ENCODE data around the gene LRBA.

LRBA gene

GRCh38 chr4:150315691-150316090 lies 699.4 kb downstream of the LRBA start:
- no peak overlapping the region for H3K4me2 ChIP-seq (ENCODE audit: low read length)
- no peaks in the 10 kb centered on the region for H4K20me1 ChIP-seq (ENCODE audit: control insufficient read depth, insufficient read depth, low read depth, low read length)
- no peak for TF ChIP-seq CTCF (IDR thresholded peaks at IDR 0.05; ENCODE audit: low read depth, low read length, poor library complexity, severe bottlenecking)
- TF ChIP-seq EZH2phosphoT487 (IDR thresholded peaks at IDR 0.05; ENCODE audit: borderline replicate concordance, low read length): no peak
- H3F3A ChIP-seq (ENCODE audit: control insufficient read depth, insufficient read depth): no peaks in the 10 kb centered on the region
- H3K79me2 ChIP-seq (ENCODE audit: control insufficient read depth, low read length): no peaks in the 10 kb centered on the region
- no peaks in the 10 kb centered on the region for H3K4me1 ChIP-seq (ENCODE audit: control insufficient read depth, low read length)
- H3K4me3 ChIP-seq (ENCODE audit: low read length): no peak overlapping the region
- H3K27ac ChIP-seq (ENCODE audit: low read depth, low read length): no peak overlapping the region
- no peaks in the 10 kb centered on the region for H3K36me3 ChIP-seq (ENCODE audit: control insufficient read depth, low read length)
- no peaks in the 10 kb centered on the region for H3K27me3 ChIP-seq (ENCODE audit: control insufficient read depth, low read length)
- no peaks in the 10 kb centered on the region for H3K9me3 ChIP-seq (ENCODE audit: control insufficient read depth, insufficient read depth, low read length)
- no peaks in the 10 kb centered on the region for H3K9me2 ChIP-seq (replicated peaks; ENCODE audit: control insufficient read depth, low read length)

- no peaks in the 10 kb centered on the region for H3K79me2 ChIP-seq (ENCODE audit: control insufficient read depth, low read length)
- H4K20me1 ChIP-seq (ENCODE audit: control insufficient read depth, insufficient read depth, low read depth, low read length): no peaks in the 10 kb centered on the region
- no peaks in the 10 kb centered on the region for H3K27me3 ChIP-seq (ENCODE audit: control insufficient read depth, low read length)
- no peak overlapping the region for H3K4me2 ChIP-seq (ENCODE audit: low read length)
- no peaks in the 10 kb centered on the region for H3K9me3 ChIP-seq (ENCODE audit: control insufficient read depth, insufficient read depth, low read length)
- TF ChIP-seq EZH2phosphoT487 (IDR thresholded peaks at IDR 0.05; ENCODE audit: borderline replicate concordance, low read length) (no peak), CTCF (IDR thresholded peaks at IDR 0.05; ENCODE audit: low read depth, low read length, poor library complexity, severe bottlenecking) (no peak)
- 0 out of 2 replicates have a peak, but pooled peaks cover under 1% of the 10 kb centered on the region for H3K36me3 ChIP-seq (ENCODE audit: control insufficient read depth, low read length)
- H3F3A ChIP-seq (ENCODE audit: control insufficient read depth, insufficient read depth): no peaks in the 10 kb centered on the region
- no peak overlapping the region for H3K27ac ChIP-seq (ENCODE audit: low read depth, low read length)
- no peak overlapping the region for H3K4me3 ChIP-seq (ENCODE audit: low read length)
- H3K9me2 ChIP-seq (replicated peaks; ENCODE audit: control insufficient read depth, low read length): no peaks in the 10 kb centered on the region
- H3K4me1 ChIP-seq (ENCODE audit: control insufficient read depth, low read length): no peaks in the 10 kb centered on the region
These were observed 699.9 kb downstream of the LRBA start for GRCh38 chr4:150315175-150315574.

DNA sequence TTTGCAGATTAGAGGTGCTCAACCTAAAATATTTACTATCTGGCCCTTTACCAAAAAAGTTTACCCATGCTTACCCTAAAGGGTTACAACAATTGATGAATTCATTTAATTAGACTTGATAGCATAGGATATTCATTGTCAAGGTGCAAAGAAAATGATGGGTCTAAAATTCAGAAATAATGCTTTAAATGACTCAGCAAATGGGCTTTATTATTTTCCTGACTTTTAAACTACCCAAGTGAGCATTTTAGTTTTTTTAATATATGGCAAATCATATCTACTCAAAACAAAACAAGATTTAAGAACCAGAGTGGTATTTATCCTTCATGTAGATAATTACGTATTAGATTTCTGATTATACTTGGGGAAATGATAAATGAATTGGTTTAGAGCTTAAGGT lies 701.1 kb downstream of the LRBA start:
- Histone ChIP-seq H3K4me2 (ENCODE audit: low read length) (no peak overlapping the region), H3K27ac (ENCODE audit: low read depth, low read length) (no peak overlapping the region), H3K4me1 (ENCODE audit: control insufficient read depth, low read length) (no peaks in the 10 kb centered on the region), H3K9me3 (ENCODE audit: control insufficient read depth, insufficient read depth, low read length) (no peaks in the 10 kb centered on the region), H3K27me3 (ENCODE audit: control insufficient read depth, low read length) (no peaks in the 10 kb centered on the region), H3K9me2 (replicated peaks; ENCODE audit: control insufficient read depth, low read length) (no peaks in the 10 kb centered on the region), H3K79me2 (ENCODE audit: control insufficient read depth, low read length) (no peaks in the 10 kb centered on the region), H3F3A (ENCODE audit: control insufficient read depth, insufficient read depth) (no peaks in the 10 kb centered on the region), H3K36me3 (ENCODE audit: control insufficient read depth, low read length) (peaks cover 3% of the 10 kb centered on the region; the same call in 1 of the 2 replicates), H4K20me1 (ENCODE audit: control insufficient read depth, insufficient read depth, low read depth, low read length) (no peaks in the 10 kb centered on the region), H3K4me3 (ENCODE audit: low read length) (no peak overlapping the region)
- TF ChIP-seq CTCF (IDR thresholded peaks at IDR 0.05; ENCODE audit: low read depth, low read length, poor library complexity, severe bottlenecking): no peak
- TF ChIP-seq EZH2phosphoT487 (IDR thresholded peaks at IDR 0.05; ENCODE audit: borderline replicate concordance, low read length): no peak
